ENCODE data around the gene AUH.

Gene AUH

GRCh38 chr9:91359734-91360470 lies 1.8 kb downstream of the AUH start:
- H3K4me3 ChIP-seq (ENCODE audit: low read depth, low read length) = no peak overlapping the region; the same call in 1 of the 2 replicates
- CTCF ChIA-PET = interaction anchor here (1.0 kb wide), 1 partner anchor 10 kb away, joined by 4 read pairs; no protein-coding TSS in a partner anchor
- POLR2A ChIA-PET = no interaction called here
- TF ChIP-seq CTCF (IDR thresholded peaks at IDR 0.05; ENCODE audit: insufficient read depth, low read length, missing control alignments) = no peak
- DNase-seq (ENCODE audit: low read depth, low spot score) = no peak

DNA sequence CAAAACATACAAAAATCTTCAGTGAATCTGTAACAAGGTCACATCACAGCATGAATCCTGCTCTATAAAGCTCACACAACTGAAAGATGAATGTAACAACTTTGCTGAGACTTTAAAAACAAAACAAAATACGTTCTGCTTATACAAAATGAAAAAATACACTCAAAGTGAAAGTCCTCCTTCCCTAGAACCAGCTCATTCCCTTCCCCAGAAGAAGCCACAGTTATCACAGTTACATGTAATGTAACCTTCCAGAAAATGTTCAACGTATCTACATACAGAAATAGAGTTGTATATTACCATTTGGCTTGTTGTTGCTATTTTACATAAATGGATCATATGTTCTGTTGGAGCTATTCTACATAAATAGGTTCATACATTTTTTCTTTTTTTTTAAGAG lies 2.6 kb downstream of the AUH start:
- CTCF ChIA-PET = interaction anchor here (1.0 to 1.6 kb wide), 2 partner anchors 9 to 444 kb away, joined by 3 to 4 read pairs; no protein-coding TSS in a partner anchor
- POLR2A ChIA-PET = no interaction called here

GRCh38 chr9:91354881-91355280 lies 6.8 kb downstream of the AUH start:
- DNase-seq (ENCODE audit: low read depth, low spot score) = no peak
- POLR2A ChIA-PET = no interaction called here
- no peak for TF ChIP-seq CTCF (IDR thresholded peaks at IDR 0.05; ENCODE audit: insufficient read depth, low read length, missing control alignments)
- CTCF ChIA-PET = no interaction called here
- no peak overlapping the region for H3K4me3 ChIP-seq (ENCODE audit: low read depth, low read length)

More for the DNA sequence above, 2.6 kb downstream of the AUH start:
- no peak for TF ChIP-seq CTCF (IDR thresholded peaks at IDR 0.05; ENCODE audit: insufficient read depth, low read length, missing control alignments)
- no peak for DNase-seq (ENCODE audit: low read depth, low spot score)
- no peak overlapping the region for H3K4me3 ChIP-seq (ENCODE audit: low read depth, low read length)

GRCh38 chr9:91349115-91349555 lies 12.6 kb downstream of the AUH start:
- ChIA-PET POLR2A (interaction anchor here (0.6 kb wide), 1 partner anchor 70 kb away, joined by 3 read pairs; no protein-coding TSS in a partner anchor), CTCF (interaction anchor here (0.7 kb wide), 1 partner anchor 53 kb away, joined by 3 read pairs; no protein-coding TSS in a partner anchor)
- no peak overlapping the region for H3K4me3 ChIP-seq (ENCODE audit: low read depth, low read length)
- no peak for TF ChIP-seq CTCF (IDR thresholded peaks at IDR 0.05; ENCODE audit: insufficient read depth, low read length, missing control alignments)
- no peak for DNase-seq (ENCODE audit: low read depth, low spot score)

- no peak overlapping the region for H3K4me3 ChIP-seq (ENCODE audit: low read depth, low read length)
- CTCF ChIA-PET = interaction anchor here (0.7 kb wide), 1 partner anchor 54 kb away, joined by 3 read pairs; no protein-coding TSS in a partner anchor
- no peak for TF ChIP-seq CTCF (IDR thresholded peaks at IDR 0.05; ENCODE audit: insufficient read depth, low read length, missing control alignments)
- POLR2A ChIA-PET = no interaction called here
- DNase-seq (ENCODE audit: low read depth, low spot score) = no peak
Observed at GRCh38 chr9:91348191-91348807, 13.4 kb downstream of the AUH start.

DNA sequence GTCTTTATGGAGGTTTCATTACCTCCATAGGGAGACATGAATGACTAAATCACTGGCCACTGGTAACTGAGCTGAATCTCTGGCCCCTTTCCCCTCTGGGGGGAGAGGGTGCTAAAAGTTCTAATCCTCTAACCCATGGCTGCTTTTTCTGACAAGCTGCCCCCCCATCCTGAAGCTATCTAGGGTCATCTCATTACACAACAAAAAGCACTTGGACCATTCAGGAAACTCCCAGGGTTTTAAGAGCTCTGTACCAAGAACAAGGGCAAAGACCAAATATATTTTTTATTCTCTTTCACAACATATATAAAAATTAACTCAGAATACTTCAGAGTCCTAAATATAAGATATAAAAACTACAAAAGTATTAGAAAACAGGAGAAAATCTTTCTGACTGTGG lies 14.3 kb downstream of the AUH start:
- TF ChIP-seq CTCF (IDR thresholded peaks at IDR 0.05; ENCODE audit: insufficient read depth, low read length, missing control alignments) = no peak
- ChIA-PET POLR2A (no interaction called here), CTCF (interaction anchor here (1.5 kb wide), 1 partner anchor 258 kb away, joined by 4 read pairs; no protein-coding TSS in a partner anchor)
- no peak overlapping the region for H3K4me3 ChIP-seq (ENCODE audit: low read depth, low read length)
- no peak for DNase-seq (ENCODE audit: low read depth, low spot score)

All from AG04449 (cell line).